Suprapubic skin (tissue), 3 donors: ENCODE results near the gene PAX6.

Source experiments
- EP300 ChIP-seq: sonication (generic); formaldehyde crosslinking; IDR thresholded peaks from one replicate; pipeline ENCODE4 v1.6.1; 2017; ENCODE audit warnings: antibody characterized with exemption
- POLR2A ChIP-seq, 2 donors: fragments of 450-650 bp; IDR thresholded peaks; one replicate each; pipeline ENCODE4 v1.6.1; 2017; ENCODE audit warnings: antibody characterized with exemption in 2 of 2, mild to moderate bottlenecking in 2 of 2, moderate library complexity in 2 of 2
- TF ChIP-seq, protein P1 (sequence below), 2 donors: fragments of 200-600 bp in 1 of 2; fragments of 450-650 bp in 1 of 2; sonication (generic) in 1 of 2; IDR thresholded peaks; one replicate each; pipeline ENCODE4 v1.5.1; 2016 to 2019; ENCODE audit warnings: antibody characterized with exemption in 2 of 2, mild to moderate bottlenecking in 1 of 2, moderate library complexity in 1 of 2

GRCh38 chr11:31816468-31817053, 5.4 kb upstream of the PAX6 start:
- no peak for TF ChIP-seq EP300
- TF ChIP-seq, protein P1, sequence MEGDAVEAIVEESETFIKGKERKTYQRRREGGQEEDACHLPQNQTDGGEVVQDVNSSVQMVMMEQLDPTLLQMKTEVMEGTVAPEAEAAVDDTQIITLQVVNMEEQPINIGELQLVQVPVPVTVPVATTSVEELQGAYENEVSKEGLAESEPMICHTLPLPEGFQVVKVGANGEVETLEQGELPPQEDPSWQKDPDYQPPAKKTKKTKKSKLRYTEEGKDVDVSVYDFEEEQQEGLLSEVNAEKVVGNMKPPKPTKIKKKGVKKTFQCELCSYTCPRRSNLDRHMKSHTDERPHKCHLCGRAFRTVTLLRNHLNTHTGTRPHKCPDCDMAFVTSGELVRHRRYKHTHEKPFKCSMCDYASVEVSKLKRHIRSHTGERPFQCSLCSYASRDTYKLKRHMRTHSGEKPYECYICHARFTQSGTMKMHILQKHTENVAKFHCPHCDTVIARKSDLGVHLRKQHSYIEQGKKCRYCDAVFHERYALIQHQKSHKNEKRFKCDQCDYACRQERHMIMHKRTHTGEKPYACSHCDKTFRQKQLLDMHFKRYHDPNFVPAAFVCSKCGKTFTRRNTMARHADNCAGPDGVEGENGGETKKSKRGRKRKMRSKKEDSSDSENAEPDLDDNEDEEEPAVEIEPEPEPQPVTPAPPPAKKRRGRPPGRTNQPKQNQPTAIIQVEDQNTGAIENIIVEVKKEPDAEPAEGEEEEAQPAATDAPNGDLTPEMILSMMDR (IDR thresholded peaks at IDR 0.05), result no peak
- no peak for TF ChIP-seq POLR2A (IDR thresholded peaks at IDR 0.05)
